Peyer's patch (tissue), 4 donors: ENCODE data around the gene TMC1.

Source experiments
- POLR2A ChIP-seq, 2 donors: fragments of 450-650 bp; IDR thresholded peaks; one replicate each; pipeline ENCODE4 v1.5.1; 2017; ENCODE audit warnings: antibody characterized with exemption in 2 of 2, mild to moderate bottlenecking in 2 of 2, moderate library complexity in 2 of 2
- TF ChIP-seq, protein P1 (sequence below), 6 experiments: fragments of 450-650 bp in 4 of 6; fragments of 200-600 bp in 2 of 6; sonication (generic) in 1 of 6; IDR thresholded peaks; one replicate each; pipeline ENCODE4 v1.5.1; 2017 to 2019; ENCODE audit warnings: antibody characterized with exemption in 6 of 6, mild to moderate bottlenecking in 3 of 6, moderate library complexity in 1 of 6

DNA sequence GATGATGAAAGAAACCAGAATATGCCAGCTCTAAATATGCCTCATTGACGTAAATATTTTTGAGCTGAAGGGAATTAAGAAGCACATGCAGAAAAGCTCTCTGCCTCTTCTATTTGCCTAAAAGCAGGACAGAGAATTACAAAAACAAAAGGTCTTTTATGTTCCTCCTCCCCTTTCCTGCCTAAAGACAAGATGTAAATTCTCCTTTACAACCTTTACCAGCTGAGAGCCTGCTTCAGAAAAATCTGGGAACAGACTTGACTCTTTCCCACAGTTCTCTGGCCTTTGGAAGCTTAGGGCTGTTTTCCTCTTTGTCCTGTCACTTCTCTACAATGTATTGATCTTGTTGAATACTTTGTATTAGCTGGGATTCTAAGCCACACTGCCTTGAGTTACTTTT is 199.7 kb downstream of the TMC1 start:
- TF ChIP-seq, protein P1, sequence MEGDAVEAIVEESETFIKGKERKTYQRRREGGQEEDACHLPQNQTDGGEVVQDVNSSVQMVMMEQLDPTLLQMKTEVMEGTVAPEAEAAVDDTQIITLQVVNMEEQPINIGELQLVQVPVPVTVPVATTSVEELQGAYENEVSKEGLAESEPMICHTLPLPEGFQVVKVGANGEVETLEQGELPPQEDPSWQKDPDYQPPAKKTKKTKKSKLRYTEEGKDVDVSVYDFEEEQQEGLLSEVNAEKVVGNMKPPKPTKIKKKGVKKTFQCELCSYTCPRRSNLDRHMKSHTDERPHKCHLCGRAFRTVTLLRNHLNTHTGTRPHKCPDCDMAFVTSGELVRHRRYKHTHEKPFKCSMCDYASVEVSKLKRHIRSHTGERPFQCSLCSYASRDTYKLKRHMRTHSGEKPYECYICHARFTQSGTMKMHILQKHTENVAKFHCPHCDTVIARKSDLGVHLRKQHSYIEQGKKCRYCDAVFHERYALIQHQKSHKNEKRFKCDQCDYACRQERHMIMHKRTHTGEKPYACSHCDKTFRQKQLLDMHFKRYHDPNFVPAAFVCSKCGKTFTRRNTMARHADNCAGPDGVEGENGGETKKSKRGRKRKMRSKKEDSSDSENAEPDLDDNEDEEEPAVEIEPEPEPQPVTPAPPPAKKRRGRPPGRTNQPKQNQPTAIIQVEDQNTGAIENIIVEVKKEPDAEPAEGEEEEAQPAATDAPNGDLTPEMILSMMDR (IDR thresholded peaks at IDR 0.05): no peak
- TF ChIP-seq POLR2A (IDR thresholded peaks at IDR 0.05): no peak
